Measurements from ENCODE around the gene C4orf33. TPM values are rescaled to one million over a fixed set of nuclear protein-coding genes. Genes with fewer than 3 reads are reported as not detected.
"Not testable (repeated sequence)": the region's sequence is repeated elsewhere in the genome, so short reads cannot be mapped to it uniquely, and the experiment has no call there.

C4orf33 gene
- total RNA-seq, 1 experiment from 2014 or later = 8.6 TPM

DNA sequence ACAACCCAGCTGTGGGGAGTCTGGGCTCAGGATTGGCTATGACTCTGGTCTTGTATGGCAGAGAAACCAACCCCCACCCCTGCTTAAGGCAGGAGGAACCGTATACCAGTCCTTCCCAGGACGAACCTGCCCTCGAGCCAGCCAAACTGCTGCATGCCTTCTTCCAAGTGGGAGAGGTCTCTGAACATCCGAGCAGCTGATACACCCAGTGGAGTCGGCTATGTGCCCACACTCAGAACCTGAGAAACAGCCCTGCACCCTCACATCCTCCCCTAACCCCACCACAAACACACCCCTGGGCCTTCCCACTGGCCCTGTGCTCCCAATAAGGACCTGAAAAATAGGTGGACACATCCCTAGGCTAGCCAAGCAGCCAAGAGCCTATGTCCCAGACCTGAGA lies 21.8 kb downstream of the C4orf33 start:
- no peaks in the 10 kb centered on the region for H3K9me2 ChIP-seq (ENCODE audit: insufficient read depth)
- no peaks in the 10 kb centered on the region for H3K4me1 ChIP-seq (ENCODE audit: control insufficient read depth in 1 of 2, insufficient read depth in 2 of 2, low read length in 2 of 2)
- intact Hi-C loops (cut with micrococcal nuclease) = no loop called here
- H3K9ac ChIP-seq (ENCODE audit: low read length) = no peak overlapping the region
- ChIA-PET CTCF (no interaction called here), RAD21 (ENCODE audit: low non-redundant PET in 1 of 2, low total read pairs in 2 of 2, uncharacterized antibody in 2 of 2, unreplicated experiment in 2 of 2) (no interaction called here), POLR2A (no interaction called here)
- no peak overlapping the region for H3K27ac ChIP-seq (ENCODE audit: low read depth, low read length)
- ATAC-seq (no peak), DNase-seq (ENCODE audit: low read depth, low spot score) (no peak)
- no peaks in the 10 kb centered on the region for H3K36me3 ChIP-seq (ENCODE audit: control insufficient read depth in 1 of 2, insufficient read depth in 2 of 2, low read length in 2 of 2)
- no peaks in the 10 kb centered on the region for H3K79me2 ChIP-seq (ENCODE audit: insufficient read depth, low read length)
- H3K9me3 ChIP-seq (ENCODE audit: control insufficient read depth in 1 of 2, insufficient read depth in 1 of 2, low read depth in 1 of 2, low read length in 2 of 2) = no peaks in the 10 kb centered on the region
- H2AFZ ChIP-seq (ENCODE audit: low read depth, low read length, poor library complexity, severe bottlenecking) = no peak overlapping the region
- H3K27me3 ChIP-seq (ENCODE audit: insufficient read depth, low read length) = no peaks in the 10 kb centered on the region
- no peaks in the 10 kb centered on the region for H4K20me1 ChIP-seq (ENCODE audit: insufficient read depth)
- no peak for TF ChIP-seq POLR2AphosphoS5 (IDR thresholded peaks at IDR 0.05; ENCODE audit: low read depth, low read length)
- TF ChIP-seq SP1 (IDR thresholded peaks at IDR 0.05; ENCODE audit: low read depth) = no peak
- TF ChIP-seq CBX3 (IDR thresholded peaks at IDR 0.05; ENCODE audit: low read depth) = no peak
- no peak for TF ChIP-seq TCF7L2 (IDR thresholded peaks at IDR 0.05; ENCODE audit: borderline replicate concordance, extremely low read depth, insufficient read depth, insufficient read length)
- TF ChIP-seq RAD21 (IDR thresholded peaks at IDR 0.05; ENCODE audit: low read depth) = no peak
- no peak for TF ChIP-seq REST (IDR thresholded peaks at IDR 0.05; ENCODE audit: low read depth)
- TF ChIP-seq JUND (IDR thresholded peaks at IDR 0.05) = no peak
- no peak for TF ChIP-seq ZFX (IDR thresholded peaks at IDR 0.05)
- TF ChIP-seq ZNF274 (IDR thresholded peaks at IDR 0.05; ENCODE audit: low read depth, low read length) = no peak
- no peak for TF ChIP-seq EGR1 (IDR thresholded peaks at IDR 0.05; ENCODE audit: low read depth)
- no peak overlapping the region for H3K4me2 ChIP-seq (ENCODE audit: low read length)
- H3K4me3 ChIP-seq (replicated peaks in 1 of 2; ENCODE audit: low read depth in 1 of 2, low read length in 2 of 2) = no peak overlapping the region
- no TSS peak for BruUV-seq (replicated peaks)

- H3K4me2 ChIP-seq (ENCODE audit: low read length); H3K79me2 ChIP-seq (ENCODE audit: insufficient read depth, low read length); H3K36me3 ChIP-seq (ENCODE audit: control insufficient read depth in 1 of 2, insufficient read depth in 2 of 2, low read length in 2 of 2); H3K4me3 ChIP-seq (replicated peaks in 1 of 2; ENCODE audit: low read depth in 1 of 2, low read length in 2 of 2); H3K9ac ChIP-seq (ENCODE audit: low read length); DNase-seq (ENCODE audit: low read depth, low spot score); H3K27ac ChIP-seq (ENCODE audit: low read depth, low read length); ATAC-seq; BruUV-seq (replicated peaks); RAD21 ChIA-PET (ENCODE audit: low non-redundant PET in 1 of 2, low total read pairs in 2 of 2, uncharacterized antibody in 2 of 2, unreplicated experiment in 2 of 2); H3K4me1 ChIP-seq (ENCODE audit: control insufficient read depth in 1 of 2, insufficient read depth in 2 of 2, low read length in 2 of 2); H3K9me2 ChIP-seq (ENCODE audit: insufficient read depth); intact Hi-C loops (cut with micrococcal nuclease); H4K20me1 ChIP-seq (ENCODE audit: insufficient read depth); POLR2A ChIA-PET; H2AFZ ChIP-seq (ENCODE audit: low read depth, low read length, poor library complexity, severe bottlenecking); CTCF ChIA-PET; H3K9me3 ChIP-seq (ENCODE audit: control insufficient read depth in 1 of 2, insufficient read depth in 1 of 2, low read depth in 1 of 2, low read length in 2 of 2); H3K27me3 ChIP-seq (ENCODE audit: insufficient read depth, low read length): not testable (repeated sequence)
Observed at GRCh38 chr4:129126614-129127013, 30.7 kb downstream of the C4orf33 start.
